T47D (cell line): ENCODE measurements around the gene NT5DC1.
A peak's percentile ranks its signal among the peaks of the same experiment; 100 is the strongest.

Experiments
- DNase-seq, 2 experiments: peaks; one replicate each; pipeline versions ENCODE4 v3.0.0 to v3.0.0-alpha.2; 2011 to 2012; ENCODE audit warnings: low read depth in 1 of 2, low spot score in 1 of 2
- JUND ChIP-seq: IDR thresholded peaks from 2 replicates; pipeline ENCODE4 v1.6.1; 2012; ENCODE audit warnings: low read depth
- in situ Hi-C: cut with HindIII; loops from 2 replicates; pipeline ENCODE4 v1.10.0; 2016; ENCODE audit warnings: low sequenced_read_pairs, low pct_unique_long_range_greater_than_20kb

The NT5DC1 gene

GRCh38 chr6:116218866-116219265 lies 118.2 kb downstream of the NT5DC1 start:
- no peak for TF ChIP-seq JUND
- no peak for DNase-seq
- in situ Hi-C loops = no loop called here

DNA sequence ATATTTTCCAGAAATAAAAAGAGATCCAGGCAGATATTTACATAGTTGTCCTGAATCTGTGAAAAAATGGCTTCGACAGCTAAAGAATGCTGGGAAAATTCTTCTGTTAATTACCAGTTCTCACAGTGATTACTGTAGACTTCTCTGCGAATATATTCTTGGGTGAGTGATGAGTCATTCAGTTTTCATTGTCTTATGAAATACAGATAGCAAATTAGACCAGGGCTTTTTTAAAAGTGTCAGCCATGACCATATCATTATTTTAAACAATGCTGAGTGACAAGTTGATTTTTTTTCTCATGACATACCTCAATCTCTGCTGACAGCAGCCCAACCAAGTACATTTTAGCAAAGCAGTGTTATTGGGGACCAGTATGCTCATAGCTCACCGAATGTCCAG lies 120.4 kb downstream of the NT5DC1 start:
- no peak for TF ChIP-seq JUND
- DNase-seq = no peak
- in situ Hi-C loops = no loop called here

- DNase-seq = no peak
- in situ Hi-C loops = no loop called here
- TF ChIP-seq JUND = no peak
Observed at GRCh38 chr6:116221911-116222310, 121.3 kb downstream of the NT5DC1 start.

- TF ChIP-seq JUND = no peak
- in situ Hi-C loops = no loop called here
- no peak for DNase-seq
Observed at GRCh38 chr6:116223355-116223754, 122.7 kb downstream of the NT5DC1 start.

DNA sequence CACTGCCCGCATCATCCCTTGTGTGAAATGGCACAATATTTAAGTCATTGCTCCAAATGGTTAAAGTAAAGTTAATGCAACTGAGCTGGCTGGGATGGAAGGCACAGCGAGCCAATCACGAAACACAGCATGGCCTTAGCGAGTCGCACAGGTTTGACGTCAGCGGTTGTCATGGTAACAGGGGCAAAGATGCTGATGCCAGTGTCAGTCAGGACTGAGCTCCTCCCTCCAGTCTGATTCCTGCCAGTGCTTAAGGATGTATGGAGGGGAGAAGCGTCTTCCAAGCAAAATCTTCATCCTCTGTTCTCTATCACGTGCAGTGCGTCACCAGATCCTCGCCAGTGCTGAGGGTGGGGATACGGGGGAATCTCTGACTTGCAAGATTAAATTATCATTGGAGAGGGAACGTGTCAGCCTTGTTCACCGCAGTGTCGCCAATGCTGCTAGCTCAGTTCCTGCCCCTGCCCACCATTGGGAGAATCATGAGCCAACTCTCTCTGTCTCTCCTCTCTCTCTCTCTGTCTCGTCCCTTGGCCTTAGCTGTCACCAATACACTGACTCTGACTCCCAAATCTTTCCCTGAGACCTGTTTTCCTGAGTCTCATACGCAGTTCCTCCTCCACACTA lies 128.7 kb downstream of the NT5DC1 start:
- peak in 1 of 2 experiments; percentile 72 for DNase-seq
- in situ Hi-C loops = no loop called here
- no peak for TF ChIP-seq JUND

- no peak for DNase-seq
- in situ Hi-C loops = no loop called here
- no peak for TF ChIP-seq JUND
Observed at GRCh38 chr6:116234689-116235088, 134.0 kb downstream of the NT5DC1 start.

DNA sequence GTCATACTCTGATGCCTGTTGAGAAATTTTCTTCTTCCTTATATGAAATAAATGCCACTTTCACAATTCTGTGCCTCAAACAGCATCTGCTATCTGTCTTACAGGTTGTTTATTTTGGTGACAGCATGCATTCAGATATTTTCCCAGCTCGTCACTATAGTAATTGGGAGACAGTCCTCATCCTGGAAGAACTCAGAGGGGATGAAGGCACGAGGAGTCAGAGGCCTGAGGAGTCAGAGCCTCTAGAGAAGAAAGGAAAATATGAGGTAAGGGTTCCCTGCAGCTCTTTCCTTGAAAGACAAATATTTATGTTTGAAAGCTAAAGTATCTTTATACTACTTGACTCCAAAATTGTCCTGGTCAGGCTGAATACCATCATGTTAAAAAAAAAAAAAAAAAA lies 137.4 kb downstream of the NT5DC1 start:
- no peak for TF ChIP-seq JUND
- in situ Hi-C loops = no loop called here

GRCh38 chr6:116239256-116239655 lies 138.6 kb downstream of the NT5DC1 start:
- no peak for TF ChIP-seq JUND
- DNase-seq = no peak
- in situ Hi-C loops = no loop called here

More for the DNA sequence above, 137.4 kb downstream of the NT5DC1 start:
- DNase-seq = no peak

- TF ChIP-seq JUND = no peak
- DNase-seq = no peak
- in situ Hi-C loops = no loop called here
Observed at GRCh38 chr6:116239856-116240255, 139.2 kb downstream of the NT5DC1 start.

DNA sequence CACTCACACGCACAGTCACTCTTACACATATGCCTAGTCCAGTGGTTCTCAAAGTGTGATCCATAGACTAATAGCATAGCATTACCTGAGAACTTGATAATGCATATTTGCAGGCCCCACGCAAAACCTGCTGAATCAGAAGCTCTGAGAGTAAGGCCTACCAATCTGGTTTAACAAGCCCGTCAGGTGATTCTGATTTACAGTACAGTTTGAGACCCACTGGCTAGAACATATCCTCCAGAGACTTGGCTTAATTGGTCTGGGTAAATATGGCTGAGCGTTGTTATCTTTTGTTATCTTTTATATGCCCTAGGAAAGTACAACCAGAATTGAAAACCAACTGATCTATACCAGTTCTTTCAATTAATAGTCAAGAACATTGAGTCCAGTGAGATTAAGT lies 143.6 kb downstream of the NT5DC1 start:
- no peak for TF ChIP-seq JUND
- in situ Hi-C loops = no loop called here
- peak in 1 of 2 experiments; percentile 12 for DNase-seq

GRCh38 chr6:116246089-116246488 lies 145.4 kb downstream of the NT5DC1 start:
- in situ Hi-C loops = no loop called here
- no peak for TF ChIP-seq JUND

GRCh38 chr6:116247285-116247684 lies 146.6 kb downstream of the NT5DC1 start:
- DNase-seq = no peak
- TF ChIP-seq JUND = no peak
- in situ Hi-C loops = no loop called here

More at GRCh38 chr6:116246089-116246488, 145.4 kb downstream of the NT5DC1 start:
- DNase-seq = no peak

DNA sequence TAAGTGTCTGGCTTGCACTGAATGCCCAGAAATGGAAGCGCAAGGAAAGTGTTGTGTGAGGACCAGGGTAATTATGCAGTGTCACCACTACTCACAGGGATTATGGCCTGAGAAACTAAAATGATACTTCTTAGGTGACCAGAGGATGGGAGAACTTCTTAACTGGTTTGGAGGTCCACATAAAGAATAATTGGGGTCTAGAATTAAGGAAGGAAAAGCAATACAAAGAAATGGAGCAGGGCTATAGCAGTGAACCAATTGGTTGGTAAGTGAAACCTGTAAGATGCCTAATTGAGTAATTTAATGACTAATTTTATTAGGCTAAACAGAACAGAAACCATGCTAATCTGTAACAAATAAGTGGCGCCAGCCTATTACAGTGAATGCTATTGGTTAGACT lies 147.9 kb downstream of the NT5DC1 start:
- no peak for DNase-seq
- in situ Hi-C loops = no loop called here
- no peak for TF ChIP-seq JUND
